Measurements from ENCODE around the gene P2RY11.

- no peak for TF ChIP-seq KDM1A (IDR thresholded peaks at IDR 0.05; ENCODE audit: low read depth)
- TF ChIP-seq, protein P1, sequence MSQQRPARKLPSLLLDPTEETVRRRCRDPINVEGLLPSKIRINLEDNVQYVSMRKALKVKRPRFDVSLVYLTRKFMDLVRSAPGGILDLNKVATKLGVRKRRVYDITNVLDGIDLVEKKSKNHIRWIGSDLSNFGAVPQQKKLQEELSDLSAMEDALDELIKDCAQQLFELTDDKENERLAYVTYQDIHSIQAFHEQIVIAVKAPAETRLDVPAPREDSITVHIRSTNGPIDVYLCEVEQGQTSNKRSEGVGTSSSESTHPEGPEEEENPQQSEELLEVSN (IDR thresholded peaks at IDR 0.05; ENCODE audit: borderline replicate concordance, low read depth), result no peak
Observed at GRCh38 chr19:10134040-10134439, 22.5 kb downstream of the P2RY11 start.
